Subcutaneous adipose tissue (tissue), 4 donors: ENCODE measurements around the gene SLC38A9. TPM values are rescaled to one million over a fixed set of nuclear protein-coding genes. Genes with fewer than 3 reads are reported as not detected.

Source experiments
- total RNA-seq, 4 donors: library from RNA; depleted of rRNA; stranded (reverse); fragments of >200 nt; gene quantifications; one replicate each; pipeline ENCODE4 v1.1.0, GENCODE V29; 2016
- TF ChIP-seq, protein P1 (sequence below): fragments of 450-650 bp; IDR thresholded peaks from one replicate; pipeline ENCODE4 v1.5.1; 2016; ENCODE audit warnings: low read depth, mild to moderate bottlenecking, control low read depth, antibody characterized with exemption, moderate library complexity

The SLC38A9 gene
- total RNA-seq, 4 donors from 2014 or later = 20.2 to 33.5 (median 28.8) TPM

DNA sequence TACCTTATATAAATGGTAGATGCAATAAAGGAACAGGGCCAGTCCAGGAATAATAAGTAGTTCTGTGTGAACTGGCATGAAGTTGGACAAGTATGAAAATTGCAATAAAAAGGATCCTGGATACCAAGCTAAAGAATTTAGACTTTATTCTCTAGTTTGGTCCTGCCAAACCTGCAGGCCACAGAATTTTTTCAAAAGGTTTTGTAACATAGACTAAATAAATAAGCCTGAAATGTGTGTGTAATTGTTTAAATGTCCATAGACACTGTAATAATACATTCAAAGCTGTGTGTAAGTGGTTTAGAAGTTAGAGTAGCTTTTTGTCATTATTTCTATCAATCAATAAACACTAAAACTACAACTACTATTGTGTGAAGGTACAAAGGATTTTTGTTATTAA lies 101.6 kb downstream of the SLC38A9 start:
- TF ChIP-seq, protein P1, sequence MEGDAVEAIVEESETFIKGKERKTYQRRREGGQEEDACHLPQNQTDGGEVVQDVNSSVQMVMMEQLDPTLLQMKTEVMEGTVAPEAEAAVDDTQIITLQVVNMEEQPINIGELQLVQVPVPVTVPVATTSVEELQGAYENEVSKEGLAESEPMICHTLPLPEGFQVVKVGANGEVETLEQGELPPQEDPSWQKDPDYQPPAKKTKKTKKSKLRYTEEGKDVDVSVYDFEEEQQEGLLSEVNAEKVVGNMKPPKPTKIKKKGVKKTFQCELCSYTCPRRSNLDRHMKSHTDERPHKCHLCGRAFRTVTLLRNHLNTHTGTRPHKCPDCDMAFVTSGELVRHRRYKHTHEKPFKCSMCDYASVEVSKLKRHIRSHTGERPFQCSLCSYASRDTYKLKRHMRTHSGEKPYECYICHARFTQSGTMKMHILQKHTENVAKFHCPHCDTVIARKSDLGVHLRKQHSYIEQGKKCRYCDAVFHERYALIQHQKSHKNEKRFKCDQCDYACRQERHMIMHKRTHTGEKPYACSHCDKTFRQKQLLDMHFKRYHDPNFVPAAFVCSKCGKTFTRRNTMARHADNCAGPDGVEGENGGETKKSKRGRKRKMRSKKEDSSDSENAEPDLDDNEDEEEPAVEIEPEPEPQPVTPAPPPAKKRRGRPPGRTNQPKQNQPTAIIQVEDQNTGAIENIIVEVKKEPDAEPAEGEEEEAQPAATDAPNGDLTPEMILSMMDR = no peak

DNA sequence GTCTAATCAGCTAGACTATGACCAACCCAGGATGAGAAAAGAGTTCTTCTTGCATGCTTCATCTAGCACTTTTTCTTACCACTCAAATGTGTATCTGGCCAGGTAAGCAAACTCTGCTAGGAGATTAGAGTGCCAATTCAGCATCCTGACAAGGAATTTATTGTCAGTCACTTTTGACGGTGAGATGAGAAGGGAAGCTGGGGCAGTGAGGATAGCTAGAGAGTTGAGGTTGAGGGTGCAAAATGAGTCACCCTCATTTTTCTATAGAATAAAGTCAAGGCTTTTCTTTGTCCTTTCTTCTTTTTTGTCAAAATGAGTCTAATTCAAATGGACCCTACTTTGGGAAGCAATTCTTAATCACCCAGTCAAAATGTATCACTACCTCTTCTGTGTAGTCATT lies 102.7 kb downstream of the SLC38A9 start:
- TF ChIP-seq, protein P1 = no peak

DNA sequence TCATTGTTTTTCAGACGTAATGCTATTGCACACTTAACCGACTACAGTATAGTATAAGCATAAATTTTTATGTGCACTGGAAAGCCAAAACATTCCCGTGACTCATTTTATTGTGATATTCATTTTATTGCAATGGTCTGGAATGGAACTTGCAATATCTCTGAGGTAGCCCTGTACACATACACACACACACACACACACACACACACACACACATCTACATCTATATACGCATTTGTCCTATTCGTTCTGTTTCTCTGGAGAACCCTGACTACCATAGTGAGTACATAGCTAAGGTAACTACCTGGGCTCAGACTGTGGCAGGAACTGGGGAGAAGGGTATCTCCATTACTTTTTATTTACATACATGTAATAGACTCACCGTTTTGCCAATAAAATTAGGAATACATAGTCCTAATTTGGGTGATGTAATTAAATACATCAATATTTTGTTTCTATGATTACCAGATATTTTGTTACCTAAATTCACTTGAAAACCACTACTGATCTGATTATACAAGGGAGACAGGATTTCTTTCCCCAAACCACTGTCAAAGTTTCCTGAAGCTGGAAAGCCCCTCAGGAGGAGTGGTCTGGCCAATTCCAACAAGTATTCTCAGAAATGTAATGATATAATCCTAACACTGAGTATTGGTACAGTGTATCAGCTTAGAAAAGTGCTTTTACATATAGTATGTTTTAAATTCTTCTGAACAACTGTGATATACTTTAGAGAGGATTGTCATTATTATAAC lies 103.4 kb downstream of the SLC38A9 start:
- TF ChIP-seq, protein P1 = no peak

DNA sequence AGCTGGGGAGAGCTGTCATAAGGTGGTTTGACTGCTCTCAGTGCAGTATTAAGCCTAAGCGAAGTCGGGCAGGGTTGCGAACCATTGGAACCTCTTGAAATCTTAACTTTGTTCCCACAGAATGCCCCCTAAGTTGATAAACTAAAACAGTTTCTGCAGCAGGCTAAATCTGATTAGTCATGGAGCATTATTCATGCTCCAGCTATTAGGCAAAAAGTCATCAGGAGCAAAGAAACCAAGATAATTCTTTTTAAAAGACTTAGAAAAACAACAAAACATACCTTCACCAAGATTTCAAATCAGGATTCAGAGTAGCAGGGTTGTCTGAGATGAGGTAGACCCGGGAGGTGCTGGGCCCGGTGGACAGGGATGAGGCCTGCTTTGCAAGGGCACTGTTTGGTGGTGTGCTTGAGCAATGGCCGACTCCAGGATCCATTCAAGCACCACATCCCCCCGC lies 107.5 kb downstream of the SLC38A9 start:
- TF ChIP-seq, protein P1 = no peak

DNA sequence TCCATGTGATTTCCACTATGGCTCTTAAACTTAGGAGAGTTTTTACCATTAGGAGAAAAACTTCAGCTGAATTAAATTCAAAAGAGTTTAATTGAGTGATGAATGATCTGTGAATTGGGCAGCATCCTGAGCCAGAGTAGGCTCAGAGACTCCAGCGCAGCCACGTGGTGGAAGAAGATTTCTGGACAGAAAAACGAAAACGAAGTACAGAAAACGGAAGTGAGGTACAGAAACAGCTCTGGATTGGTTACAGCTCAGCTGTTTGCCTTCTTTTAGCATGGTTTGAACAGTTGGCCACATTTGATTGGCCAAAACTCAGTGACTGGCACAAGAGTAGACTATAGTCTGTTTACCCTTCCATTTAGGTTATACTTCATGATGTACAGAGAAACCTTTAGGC lies 108.2 kb downstream of the SLC38A9 start:
- TF ChIP-seq, protein P1 = no peak

DNA sequence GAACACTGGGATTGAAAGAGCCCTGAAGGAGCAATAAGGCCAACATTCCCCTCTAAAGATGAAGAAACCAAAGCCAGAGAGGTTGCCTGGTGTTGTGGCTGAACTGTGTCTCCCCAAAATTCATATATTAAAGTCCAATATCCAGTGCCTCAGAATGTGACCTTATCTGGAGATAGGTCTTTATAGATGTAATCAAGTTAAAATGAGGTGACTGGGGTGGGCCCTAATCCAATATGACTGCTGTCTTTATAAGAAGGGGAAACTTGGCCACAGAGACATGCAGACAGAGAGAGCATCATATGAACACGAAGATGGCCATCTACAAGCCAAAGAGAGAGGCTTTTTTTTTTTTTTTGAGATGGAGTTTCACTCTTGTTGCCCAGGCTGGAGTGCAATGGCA lies 110.5 kb downstream of the SLC38A9 start:
- TF ChIP-seq, protein P1 = no peak

DNA sequence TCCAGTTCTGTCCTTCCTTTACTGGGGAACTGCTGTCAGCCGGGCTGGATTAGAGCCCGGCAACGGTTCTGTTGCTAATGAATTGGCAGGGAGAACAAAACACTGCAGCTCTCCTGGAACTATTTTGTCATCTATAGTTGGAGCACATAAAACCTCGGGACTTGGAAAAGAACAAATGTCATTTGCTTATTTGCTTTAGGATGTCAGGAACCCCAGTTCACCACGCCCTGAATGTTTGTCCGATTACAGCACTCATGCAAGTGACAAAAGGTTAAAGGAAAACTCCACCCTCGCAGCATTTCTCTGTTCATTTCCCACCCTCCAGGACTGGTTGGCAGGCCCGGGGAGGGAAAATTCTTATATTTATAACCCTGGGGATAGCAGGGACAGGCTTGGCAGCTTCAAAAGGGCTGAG lies 110.9 kb downstream of the SLC38A9 start:
- TF ChIP-seq, protein P1 = no peak
